ENCODE data around the gene LIN37.

Gene LIN37

DNA sequence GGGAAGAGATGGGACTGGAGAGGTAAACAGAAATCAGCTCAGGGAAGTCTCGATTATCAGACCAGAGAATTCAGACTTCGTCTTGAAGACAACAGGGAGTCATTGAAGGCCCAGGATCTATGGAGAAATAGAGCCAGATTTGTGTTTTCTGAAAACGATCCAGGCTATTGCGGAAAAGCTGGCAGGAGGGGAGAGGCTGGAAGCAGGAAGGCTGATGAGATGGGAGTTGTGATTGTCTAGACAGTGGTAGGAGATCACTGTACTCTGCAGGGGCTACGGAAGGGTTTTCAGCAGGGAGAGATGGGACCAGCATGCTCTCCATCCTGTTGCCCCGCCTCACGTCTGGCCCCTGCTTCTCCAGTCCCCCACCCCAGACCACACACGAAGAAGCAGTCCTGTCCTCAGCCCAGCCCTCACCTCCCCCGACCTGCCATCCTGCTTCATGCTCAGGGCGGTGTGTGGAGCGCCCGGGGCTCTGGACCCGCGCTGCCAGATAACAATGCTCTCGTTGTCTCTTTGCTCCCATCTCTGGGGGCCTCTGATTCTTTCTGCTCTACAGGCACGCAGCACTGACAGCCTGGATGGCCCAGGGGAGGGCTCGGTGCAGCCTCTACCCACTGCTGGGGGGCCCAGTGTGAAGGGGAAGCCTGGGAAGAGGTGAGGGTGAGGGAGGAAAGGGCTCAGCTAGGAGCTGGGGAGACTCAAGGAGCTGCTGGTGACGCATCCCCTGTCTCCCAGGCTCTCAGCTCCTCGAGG lies 28.9 kb downstream of the LIN37 start:
- TF ChIP-seq, protein P1, sequence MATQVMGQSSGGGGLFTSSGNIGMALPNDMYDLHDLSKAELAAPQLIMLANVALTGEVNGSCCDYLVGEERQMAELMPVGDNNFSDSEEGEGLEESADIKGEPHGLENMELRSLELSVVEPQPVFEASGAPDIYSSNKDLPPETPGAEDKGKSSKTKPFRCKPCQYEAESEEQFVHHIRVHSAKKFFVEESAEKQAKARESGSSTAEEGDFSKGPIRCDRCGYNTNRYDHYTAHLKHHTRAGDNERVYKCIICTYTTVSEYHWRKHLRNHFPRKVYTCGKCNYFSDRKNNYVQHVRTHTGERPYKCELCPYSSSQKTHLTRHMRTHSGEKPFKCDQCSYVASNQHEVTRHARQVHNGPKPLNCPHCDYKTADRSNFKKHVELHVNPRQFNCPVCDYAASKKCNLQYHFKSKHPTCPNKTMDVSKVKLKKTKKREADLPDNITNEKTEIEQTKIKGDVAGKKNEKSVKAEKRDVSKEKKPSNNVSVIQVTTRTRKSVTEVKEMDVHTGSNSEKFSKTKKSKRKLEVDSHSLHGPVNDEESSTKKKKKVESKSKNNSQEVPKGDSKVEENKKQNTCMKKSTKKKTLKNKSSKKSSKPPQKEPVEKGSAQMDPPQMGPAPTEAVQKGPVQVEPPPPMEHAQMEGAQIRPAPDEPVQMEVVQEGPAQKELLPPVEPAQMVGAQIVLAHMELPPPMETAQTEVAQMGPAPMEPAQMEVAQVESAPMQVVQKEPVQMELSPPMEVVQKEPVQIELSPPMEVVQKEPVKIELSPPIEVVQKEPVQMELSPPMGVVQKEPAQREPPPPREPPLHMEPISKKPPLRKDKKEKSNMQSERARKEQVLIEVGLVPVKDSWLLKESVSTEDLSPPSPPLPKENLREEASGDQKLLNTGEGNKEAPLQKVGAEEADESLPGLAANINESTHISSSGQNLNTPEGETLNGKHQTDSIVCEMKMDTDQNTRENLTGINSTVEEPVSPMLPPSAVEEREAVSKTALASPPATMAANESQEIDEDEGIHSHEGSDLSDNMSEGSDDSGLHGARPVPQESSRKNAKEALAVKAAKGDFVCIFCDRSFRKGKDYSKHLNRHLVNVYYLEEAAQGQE (IDR thresholded peaks at IDR 0.05; ENCODE audit: low read depth) = no peak
- no peak for TF ChIP-seq RAD21 (IDR thresholded peaks at IDR 0.05; ENCODE audit: low read depth)
- no peak for TF ChIP-seq EGR1 (IDR thresholded peaks at IDR 0.05)
- TF ChIP-seq ZBTB7A (IDR thresholded peaks at IDR 0.05; ENCODE audit: low read depth) = no peak
- TF ChIP-seq, protein P2, sequence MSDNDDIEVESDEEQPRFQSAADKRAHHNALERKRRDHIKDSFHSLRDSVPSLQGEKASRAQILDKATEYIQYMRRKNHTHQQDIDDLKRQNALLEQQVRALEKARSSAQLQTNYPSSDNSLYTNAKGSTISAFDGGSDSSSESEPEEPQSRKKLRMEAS (IDR thresholded peaks at IDR 0.05) = no peak
- TF ChIP-seq EP300 (IDR thresholded peaks at IDR 0.05; ENCODE audit: borderline replicate concordance) = no peak
- no peak for TF ChIP-seq TCF12 (IDR thresholded peaks at IDR 0.05; ENCODE audit: low read depth)
- TF ChIP-seq YY1 (IDR thresholded peaks at IDR 0.05; ENCODE audit: low read depth) = no peak
- no peak for TF ChIP-seq NFIC (IDR thresholded peaks at IDR 0.05)
- TF ChIP-seq CREB1 (IDR thresholded peaks at IDR 0.05; ENCODE audit: low read depth) = no peak

DNA sequence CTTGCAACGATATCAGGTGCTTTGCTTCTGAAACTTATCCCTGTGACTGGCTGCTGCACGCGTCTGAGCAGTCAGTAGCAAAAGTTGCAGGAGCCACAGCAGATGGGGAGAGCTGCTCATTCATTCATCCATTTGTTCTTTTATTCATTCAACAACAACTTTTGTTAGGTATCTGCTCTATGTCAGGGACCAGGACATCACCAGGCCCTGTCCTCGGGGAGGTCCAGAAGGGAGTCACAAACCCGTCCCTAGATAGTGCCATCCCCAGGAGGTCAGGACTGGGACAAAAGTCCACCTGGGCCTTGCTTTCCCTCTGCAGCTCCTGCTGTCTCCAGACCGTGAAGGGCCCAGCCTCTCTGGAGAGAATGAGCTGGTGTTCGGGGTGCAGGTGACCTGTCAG lies 29.6 kb downstream of the LIN37 start:
- no peak for TF ChIP-seq CEBPB (IDR thresholded peaks at IDR 0.05)
- no peak for TF ChIP-seq CREB1 (IDR thresholded peaks at IDR 0.05; ENCODE audit: low read depth)
- TF ChIP-seq, protein P3, sequence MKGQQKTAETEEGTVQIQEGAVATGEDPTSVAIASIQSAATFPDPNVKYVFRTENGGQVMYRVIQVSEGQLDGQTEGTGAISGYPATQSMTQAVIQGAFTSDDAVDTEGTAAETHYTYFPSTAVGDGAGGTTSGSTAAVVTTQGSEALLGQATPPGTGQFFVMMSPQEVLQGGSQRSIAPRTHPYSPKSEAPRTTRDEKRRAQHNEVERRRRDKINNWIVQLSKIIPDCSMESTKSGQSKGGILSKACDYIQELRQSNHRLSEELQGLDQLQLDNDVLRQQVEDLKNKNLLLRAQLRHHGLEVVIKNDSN (IDR thresholded peaks at IDR 0.05) = no peak
- no peak for TF ChIP-seq ZBTB7A (IDR thresholded peaks at IDR 0.05; ENCODE audit: low read depth)
- no peak for TF ChIP-seq FOXM1 (IDR thresholded peaks at IDR 0.05; ENCODE audit: borderline replicate concordance, low read depth)
- TF ChIP-seq EGR1 (IDR thresholded peaks at IDR 0.05) = no peak
- TF ChIP-seq, protein P2 (IDR thresholded peaks at IDR 0.05) = no peak
- TF ChIP-seq TCF12 (IDR thresholded peaks at IDR 0.05; ENCODE audit: low read depth) = no peak

DNA sequence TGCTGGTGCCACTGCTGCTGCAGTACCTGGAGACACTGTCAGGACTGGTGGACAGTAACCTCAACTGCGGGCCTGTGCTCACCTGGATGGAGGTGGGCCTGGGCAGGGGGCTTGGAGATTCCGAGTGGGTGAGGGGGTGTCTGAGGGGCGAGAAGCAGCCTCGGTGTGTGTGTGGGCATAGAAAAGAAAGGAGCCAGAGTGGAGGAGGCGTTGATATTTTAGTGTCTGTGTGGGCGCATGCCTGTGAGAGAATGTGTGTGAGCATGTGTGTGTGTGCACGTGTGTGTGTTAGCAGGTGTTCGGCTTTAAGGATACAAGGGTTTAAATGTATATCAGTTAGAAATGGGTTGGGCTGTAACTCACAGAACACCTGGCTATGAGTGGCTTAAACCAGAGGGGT lies 30.7 kb downstream of the LIN37 start:
- no peak for TF ChIP-seq YY1 (IDR thresholded peaks at IDR 0.05; ENCODE audit: low read depth)
- TF ChIP-seq, protein P3 (IDR thresholded peaks at IDR 0.05) = no peak
- no peak for TF ChIP-seq EP300 (IDR thresholded peaks at IDR 0.05; ENCODE audit: borderline replicate concordance)
- TF ChIP-seq TAF1 (IDR thresholded peaks at IDR 0.05; ENCODE audit: low read depth) = no peak
- TF ChIP-seq CREB1 (IDR thresholded peaks at IDR 0.05; ENCODE audit: low read depth) = no peak
- no peak for TF ChIP-seq NFIC (IDR thresholded peaks at IDR 0.05)
- TF ChIP-seq TEAD4 (IDR thresholded peaks at IDR 0.05) = no peak
- TF ChIP-seq, protein P2 (IDR thresholded peaks at IDR 0.05) = no peak
- no peak for TF ChIP-seq EGR1 (IDR thresholded peaks at IDR 0.05)
- no peak for TF ChIP-seq FOXM1 (IDR thresholded peaks at IDR 0.05; ENCODE audit: borderline replicate concordance, low read depth)
- TF ChIP-seq RAD21 (IDR thresholded peaks at IDR 0.05; ENCODE audit: low read depth) = no peak
- no peak for TF ChIP-seq CEBPB (IDR thresholded peaks at IDR 0.05)

DNA sequence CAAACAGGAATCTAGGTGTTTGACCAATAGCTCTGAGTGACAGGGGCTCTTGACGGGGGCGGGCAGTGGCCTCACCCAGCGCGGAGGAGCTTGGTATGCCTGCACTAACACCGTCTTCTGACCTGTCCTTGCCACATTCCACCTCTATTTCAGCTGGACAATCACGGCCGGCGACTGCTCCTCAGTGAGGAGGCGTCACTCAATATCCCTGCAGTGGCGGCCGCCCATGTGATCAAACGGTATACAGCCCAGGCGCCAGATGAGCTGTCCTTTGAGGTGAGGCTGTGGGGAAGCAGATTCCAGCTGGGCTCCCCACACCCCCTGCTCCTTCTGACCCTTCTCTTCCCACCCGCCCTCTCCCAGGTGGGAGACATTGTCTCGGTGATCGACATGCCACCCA lies 31.7 kb downstream of the LIN37 start:
- TF ChIP-seq ZBTB7A (IDR thresholded peaks at IDR 0.05; ENCODE audit: low read depth) (no peak), FOXM1 (IDR thresholded peaks at IDR 0.05; ENCODE audit: borderline replicate concordance, low read depth) (no peak), TEAD4 (IDR thresholded peaks at IDR 0.05) (no peak), RAD21 (IDR thresholded peaks at IDR 0.05; ENCODE audit: low read depth) (no peak), CEBPB (IDR thresholded peaks at IDR 0.05) (no peak), TAF1 (IDR thresholded peaks at IDR 0.05; ENCODE audit: low read depth) (no peak), TCF12 (IDR thresholded peaks at IDR 0.05; ENCODE audit: low read depth) (no peak), CREB1 (IDR thresholded peaks at IDR 0.05; ENCODE audit: low read depth) (no peak), EGR1 (IDR thresholded peaks at IDR 0.05) (no peak), EP300 (IDR thresholded peaks at IDR 0.05; ENCODE audit: borderline replicate concordance) (no peak), NFIC (IDR thresholded peaks at IDR 0.05) (no peak), YY1 (IDR thresholded peaks at IDR 0.05; ENCODE audit: low read depth) (no peak)
- TF ChIP-seq, protein P1 (IDR thresholded peaks at IDR 0.05; ENCODE audit: low read depth) = no peak
- TF ChIP-seq, protein P3 (IDR thresholded peaks at IDR 0.05) = no peak
- TF ChIP-seq, protein P2 (IDR thresholded peaks at IDR 0.05) = no peak

DNA sequence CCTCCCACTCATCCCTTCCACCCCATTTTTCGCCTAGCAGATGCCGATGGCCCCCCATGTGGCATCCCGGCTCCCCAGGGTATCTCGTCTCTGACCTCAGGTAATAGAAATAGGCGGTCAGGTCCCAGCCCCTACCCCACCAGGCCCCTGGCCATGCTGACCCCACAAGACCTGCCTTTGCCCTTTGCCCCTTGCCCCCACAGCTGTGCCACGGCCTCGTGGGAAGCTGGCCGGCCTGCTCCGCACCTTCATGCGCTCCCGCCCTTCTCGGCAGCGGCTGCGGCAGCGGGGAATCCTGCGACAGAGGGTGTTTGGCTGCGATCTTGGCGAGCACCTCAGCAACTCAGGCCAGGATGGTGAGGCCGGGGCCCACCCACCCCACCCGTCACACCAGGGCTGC lies 32.3 kb downstream of the LIN37 start:
- TF ChIP-seq CREB1 (IDR thresholded peaks at IDR 0.05; ENCODE audit: low read depth) (no peak), EP300 (IDR thresholded peaks at IDR 0.05; ENCODE audit: borderline replicate concordance) (no peak), TAF1 (IDR thresholded peaks at IDR 0.05; ENCODE audit: low read depth) (no peak), EGR1 (IDR thresholded peaks at IDR 0.05) (no peak), YY1 (IDR thresholded peaks at IDR 0.05; ENCODE audit: low read depth) (no peak)

Measured in Ishikawa (cell line).